H1 (cell line): ENCODE results near the gene IL7R.

Experiments
- TCF12 ChIP-seq: IDR thresholded peaks from 2 replicates; pipeline ENCODE4 v1.6.1; 2011; ENCODE audit warnings: low read depth, mild to moderate bottlenecking, low read length
- TF ChIP-seq, protein P1 (sequence below): IDR thresholded peaks from 2 replicates; pipeline ENCODE4 v1.6.1; 2012; ENCODE audit warnings: inconsistent platforms
- TF ChIP-seq, protein P2 (sequence below), 3 experiments: IDR thresholded peaks; 1 replicate in 2 of 3; 2 replicates in 1 of 3; pipeline versions ENCODE4 v1.5.1 to v1.6.1; 2011; ENCODE audit warnings: low read length in 3 of 3, mild to moderate bottlenecking in 3 of 3, inconsistent platforms in 2 of 3, low read depth in 1 of 3, moderate library complexity in 1 of 3; ENCODE audit not compliant: insufficient read depth in 1 of 3; ENCODE audit errors: control extremely low read depth in 1 of 3

DNA sequence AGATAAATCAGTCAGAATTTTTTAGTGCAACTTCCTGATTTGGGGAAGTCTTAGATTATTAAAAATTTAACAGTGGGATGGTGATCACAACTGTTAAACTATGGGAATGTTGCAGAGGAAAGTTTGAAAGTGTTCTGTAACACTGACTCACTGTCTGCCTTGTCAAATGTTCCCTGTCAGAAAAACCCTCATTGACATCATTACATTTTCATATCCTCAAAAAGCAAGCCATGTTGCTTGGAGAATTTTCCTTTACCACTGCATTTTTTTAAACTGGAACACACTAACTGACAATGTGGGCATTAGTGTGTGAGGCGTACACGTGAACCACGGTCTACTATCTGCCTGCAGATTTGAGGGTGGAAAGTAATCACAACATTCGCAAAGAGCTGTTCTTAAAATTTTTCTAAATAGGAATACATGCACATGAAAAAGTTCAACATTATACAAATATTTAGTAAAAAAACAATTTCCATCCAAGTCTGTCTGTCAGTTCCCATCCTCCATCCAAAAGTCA is 28.6 kb upstream of the IL7R start:
- no peak for TF ChIP-seq TCF12
- TF ChIP-seq, protein P1, sequence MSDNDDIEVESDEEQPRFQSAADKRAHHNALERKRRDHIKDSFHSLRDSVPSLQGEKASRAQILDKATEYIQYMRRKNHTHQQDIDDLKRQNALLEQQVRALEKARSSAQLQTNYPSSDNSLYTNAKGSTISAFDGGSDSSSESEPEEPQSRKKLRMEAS = no peak
- TF ChIP-seq, protein P2, sequence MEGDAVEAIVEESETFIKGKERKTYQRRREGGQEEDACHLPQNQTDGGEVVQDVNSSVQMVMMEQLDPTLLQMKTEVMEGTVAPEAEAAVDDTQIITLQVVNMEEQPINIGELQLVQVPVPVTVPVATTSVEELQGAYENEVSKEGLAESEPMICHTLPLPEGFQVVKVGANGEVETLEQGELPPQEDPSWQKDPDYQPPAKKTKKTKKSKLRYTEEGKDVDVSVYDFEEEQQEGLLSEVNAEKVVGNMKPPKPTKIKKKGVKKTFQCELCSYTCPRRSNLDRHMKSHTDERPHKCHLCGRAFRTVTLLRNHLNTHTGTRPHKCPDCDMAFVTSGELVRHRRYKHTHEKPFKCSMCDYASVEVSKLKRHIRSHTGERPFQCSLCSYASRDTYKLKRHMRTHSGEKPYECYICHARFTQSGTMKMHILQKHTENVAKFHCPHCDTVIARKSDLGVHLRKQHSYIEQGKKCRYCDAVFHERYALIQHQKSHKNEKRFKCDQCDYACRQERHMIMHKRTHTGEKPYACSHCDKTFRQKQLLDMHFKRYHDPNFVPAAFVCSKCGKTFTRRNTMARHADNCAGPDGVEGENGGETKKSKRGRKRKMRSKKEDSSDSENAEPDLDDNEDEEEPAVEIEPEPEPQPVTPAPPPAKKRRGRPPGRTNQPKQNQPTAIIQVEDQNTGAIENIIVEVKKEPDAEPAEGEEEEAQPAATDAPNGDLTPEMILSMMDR (IDR thresholded peaks at IDR 0.05; ENCODE audit: control extremely low read depth in 1 of 3, insufficient read depth in 1 of 3, low read depth in 1 of 3, low read length in 3 of 3) = no peak
